Regular cardiac myocyte (primary cell): Measurements from ENCODE around the gene MAG. TPM values are rescaled to one million over a fixed set of nuclear protein-coding genes. Genes with fewer than 3 reads are reported as not detected.

Experiments
- total RNA-seq: library from RNA; depleted of rRNA; stranded (reverse); fragments of >200 nt; gene quantifications from 2 replicates; pipeline ENCODE4 v1.2.3, GENCODE V29; 2014

MAG gene, protein sequence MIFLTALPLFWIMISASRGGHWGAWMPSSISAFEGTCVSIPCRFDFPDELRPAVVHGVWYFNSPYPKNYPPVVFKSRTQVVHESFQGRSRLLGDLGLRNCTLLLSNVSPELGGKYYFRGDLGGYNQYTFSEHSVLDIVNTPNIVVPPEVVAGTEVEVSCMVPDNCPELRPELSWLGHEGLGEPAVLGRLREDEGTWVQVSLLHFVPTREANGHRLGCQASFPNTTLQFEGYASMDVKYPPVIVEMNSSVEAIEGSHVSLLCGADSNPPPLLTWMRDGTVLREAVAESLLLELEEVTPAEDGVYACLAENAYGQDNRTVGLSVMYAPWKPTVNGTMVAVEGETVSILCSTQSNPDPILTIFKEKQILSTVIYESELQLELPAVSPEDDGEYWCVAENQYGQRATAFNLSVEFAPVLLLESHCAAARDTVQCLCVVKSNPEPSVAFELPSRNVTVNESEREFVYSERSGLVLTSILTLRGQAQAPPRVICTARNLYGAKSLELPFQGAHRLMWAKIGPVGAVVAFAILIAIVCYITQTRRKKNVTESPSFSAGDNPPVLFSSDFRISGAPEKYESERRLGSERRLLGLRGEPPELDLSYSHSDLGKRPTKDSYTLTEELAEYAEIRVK
- 0.96 TPM in 1 of 2 replicates, not detected in the other for total RNA-seq

DNA sequence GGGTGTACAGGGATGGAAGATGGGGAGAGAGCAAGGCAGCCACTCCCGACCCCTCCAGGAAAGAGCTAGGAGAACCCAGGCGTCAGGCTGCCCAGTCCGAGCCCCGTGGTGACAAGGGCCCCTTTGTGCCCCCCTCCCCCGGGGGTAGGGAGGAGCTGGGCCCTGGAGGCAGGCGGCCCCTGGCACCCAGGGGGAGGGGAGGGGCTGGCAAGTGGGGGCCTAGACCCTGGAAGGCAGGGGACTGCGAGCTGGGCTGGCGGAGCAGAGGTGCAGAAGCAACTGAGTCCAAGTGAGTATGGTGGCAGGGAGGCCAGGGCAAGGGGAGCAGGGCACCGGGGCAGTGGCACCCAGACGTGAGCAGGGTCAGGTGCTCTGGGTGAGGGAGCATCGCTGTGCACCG is at the start of gene MAG:
Gene MAG, plus strand, starts transcription at position 246 of the 400 bp plus-strand sequence. CDS start 3,248 bp downstream, outside the sequence.

DNA sequence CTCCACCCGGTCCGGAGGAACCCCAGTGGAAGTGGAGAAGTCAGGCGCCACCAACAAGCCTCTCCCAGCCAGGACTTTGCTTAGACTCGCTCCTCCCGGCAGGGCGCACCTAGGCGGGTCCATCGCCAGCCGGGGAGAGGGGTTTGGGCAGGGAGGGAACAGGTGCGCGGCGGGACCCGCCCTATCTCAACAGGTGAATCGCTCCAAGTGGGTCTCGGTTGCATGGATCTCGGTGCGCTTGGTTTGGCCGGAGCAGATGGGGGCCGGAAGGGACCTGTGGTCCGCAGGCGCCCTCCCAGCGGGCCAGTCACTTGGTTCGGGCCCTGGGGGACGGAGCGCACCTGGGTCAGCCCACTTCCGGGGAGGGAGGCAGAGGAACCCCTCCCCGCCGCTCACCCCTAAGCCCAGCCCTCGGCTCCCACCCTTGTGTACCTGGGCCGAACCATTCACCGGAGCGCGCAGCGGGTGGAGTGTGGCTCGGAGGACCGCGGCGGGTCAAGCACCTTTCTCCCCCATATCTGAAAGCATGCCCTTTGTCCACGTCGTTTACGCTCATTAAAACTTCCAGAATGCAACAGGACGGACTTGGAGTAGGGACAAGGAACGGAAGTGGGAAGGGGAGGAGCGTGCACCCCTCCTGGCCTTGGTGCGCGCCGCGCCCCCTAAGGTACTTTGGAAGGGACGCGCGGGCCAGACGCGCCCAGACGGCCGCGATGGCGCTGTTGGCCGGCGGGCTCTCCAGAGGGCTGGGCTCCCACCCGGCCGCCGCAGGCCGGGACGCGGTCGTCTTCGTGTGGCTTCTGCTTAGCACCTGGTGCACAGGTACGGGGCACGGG is 43.4 kb upstream of the MAG start, which contains the start of gene LSR:
Gene LSR, plus strand, starts transcription at position 693 of the 836 bp plus-strand sequence. Its CDS starts 21 bp downstream, at position 714.

DNA sequence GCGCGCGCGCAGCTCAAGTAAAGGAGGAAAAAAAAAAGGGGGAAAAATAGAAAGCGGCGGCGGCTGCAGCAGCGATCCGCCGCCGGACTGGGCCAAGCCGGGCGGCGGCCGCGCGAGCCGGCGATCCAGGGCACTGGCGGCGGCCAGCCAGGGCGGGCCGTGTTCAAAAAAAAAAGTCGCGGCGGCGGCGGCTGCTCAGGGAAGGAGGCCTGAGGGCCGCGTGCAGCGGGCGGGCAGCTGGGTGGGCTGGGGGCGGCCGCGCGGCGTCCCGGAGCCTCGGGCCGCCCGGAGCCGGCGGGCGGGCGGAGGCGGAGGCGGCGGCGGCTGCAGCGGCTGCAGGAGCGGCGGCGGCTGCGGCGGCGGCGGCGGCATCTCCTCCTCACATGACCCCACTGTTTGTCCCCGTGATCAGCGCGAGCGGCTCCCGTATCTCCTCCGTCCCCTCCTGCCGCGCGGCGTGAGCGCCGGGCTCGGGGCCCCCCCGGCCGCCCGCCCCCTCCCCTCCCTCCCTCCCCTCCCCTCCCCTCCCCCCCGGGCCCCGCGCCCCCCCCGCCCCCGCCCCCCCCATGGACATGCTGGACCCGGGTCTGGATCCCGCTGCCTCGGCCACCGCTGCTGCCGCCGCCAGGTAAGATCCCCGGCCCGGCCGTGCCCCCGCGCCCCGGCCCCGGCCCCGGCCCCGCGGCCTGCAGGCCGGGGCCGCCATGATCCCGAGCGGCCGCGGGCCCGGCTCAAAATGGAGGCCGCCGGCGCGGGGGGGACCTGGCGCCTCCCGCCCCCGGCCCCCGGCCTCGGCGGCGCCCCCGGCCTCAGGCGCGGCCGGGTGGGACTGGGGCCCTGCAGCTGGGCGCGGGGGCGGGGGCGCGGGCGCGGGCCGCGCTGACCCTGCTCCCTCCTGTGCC is 23.2 kb upstream of the MAG start, which contains the start of gene USF2:
Gene USF2, plus strand, starts transcription at position 427 of the 902 bp plus-strand sequence. Its CDS starts 140 bp downstream, at position 567.

DNA sequence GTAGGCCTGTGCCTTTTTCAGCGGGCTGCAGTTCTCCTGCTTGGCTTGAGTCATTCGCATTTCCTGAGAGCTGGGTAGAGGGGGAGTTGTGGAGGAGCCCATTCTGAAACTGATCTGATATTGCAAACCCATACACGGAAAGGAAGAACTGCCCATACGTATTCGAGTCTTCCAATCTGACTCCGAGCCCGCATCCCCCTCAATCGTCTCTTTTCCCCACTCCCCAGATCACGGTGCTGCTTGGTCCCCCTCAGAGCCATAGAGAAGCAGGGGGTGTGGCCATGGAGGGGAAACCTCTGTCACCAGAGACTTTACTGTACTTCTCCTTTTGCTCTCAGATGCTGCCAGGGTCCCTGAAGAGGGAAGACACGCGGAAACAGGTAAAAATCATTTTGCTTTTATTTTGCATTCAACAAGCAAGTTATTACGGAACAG is 36.9 kb downstream of the MAG start, which contains the start of gene CD22:
Gene CD22, plus strand, starts transcription at position 337 of the 435 bp plus-strand sequence. CDS start 2,854 bp downstream, outside the sequence.

DNA sequence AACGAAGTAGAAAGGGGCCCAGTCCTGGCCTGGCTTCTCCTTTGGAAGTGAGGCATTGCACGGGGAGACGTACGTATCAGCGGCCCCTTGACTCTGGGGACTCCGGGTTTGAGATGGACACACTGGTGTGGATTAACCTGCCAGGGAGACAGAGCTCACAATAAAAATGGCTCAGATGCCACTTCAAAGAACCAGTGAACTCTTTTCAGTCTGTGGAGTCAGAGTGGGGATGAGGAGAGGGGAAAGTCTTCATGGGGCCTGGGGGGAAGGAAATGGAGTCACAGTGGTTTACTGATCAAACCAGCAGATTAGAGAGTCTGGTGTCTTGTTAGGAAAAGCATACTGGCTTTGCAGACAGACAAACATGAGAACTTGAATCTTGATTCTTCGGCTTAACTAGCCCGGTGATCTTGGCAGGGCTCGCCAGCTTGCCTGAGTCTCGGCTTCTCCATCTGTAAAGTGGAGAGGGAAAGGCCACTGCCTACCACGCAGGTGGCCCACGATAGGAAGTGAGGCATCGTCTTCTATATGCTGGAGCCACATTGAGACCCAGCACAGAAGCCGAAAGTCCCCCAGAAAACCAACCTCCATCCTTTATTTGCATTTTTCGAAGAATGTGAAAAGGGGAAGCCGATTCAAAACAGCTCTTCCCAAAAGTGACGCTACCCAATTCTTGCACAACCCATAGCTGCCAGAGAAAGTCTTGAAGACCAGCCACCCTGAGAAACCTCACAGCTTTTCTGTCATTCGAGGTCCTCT is 55.4 kb downstream of the MAG start, which contains the start of gene FFAR1:
Gene FFAR1, plus strand, starts transcription at position 732 of the 759 bp plus-strand sequence. CDS start 3,650 bp downstream, outside the sequence.

DNA sequence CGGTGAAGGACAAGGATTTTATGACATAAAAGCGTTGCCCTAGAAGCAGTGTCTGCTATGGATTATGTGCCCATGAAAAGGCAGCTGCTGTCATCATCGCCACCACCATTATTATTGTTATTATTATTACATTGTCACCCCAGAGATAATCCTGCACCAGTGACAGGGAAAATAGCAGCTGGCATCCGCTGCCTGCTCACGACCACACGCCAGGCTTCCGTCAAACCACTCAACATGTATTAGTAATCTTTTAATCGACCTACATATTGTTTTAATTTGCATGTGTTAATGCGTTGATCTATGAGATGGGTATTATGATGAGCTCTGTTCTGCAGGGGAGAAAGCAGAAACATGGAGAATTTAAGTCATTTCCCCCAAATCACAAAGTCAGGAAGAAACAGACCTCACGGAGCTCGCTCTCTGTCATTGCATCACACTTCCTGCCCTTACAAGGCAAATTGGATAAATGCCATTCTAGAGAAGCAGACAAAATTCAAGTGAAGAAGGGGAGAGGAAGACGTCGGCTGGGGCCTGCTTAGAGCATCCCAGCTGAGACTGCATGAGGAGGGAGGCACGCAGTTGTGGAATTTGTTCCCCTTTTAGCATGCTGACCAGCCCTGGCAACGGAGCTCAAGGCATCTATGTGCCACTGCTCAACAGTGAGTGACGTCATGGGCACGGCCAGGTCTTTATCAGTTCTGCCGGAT is 66.1 kb downstream of the MAG start, which contains the start of gene FFAR3:
Gene FFAR3, plus strand, starts transcription at position 594 of the 707 bp plus-strand sequence. CDS start 431 bp downstream, outside the sequence.

Other genes with a start within 250 kb of the MAG start
- gene FXYD3, start 176.3 kb upstream of the MAG start, total RNA-seq = 0.38 TPM in 1 of 2 replicates, not detected in the other
- under 0.01 and 3.7 TPM in 2 replicates for gene LGI4, start 157.1 kb upstream of the MAG start, total RNA-seq
- gene FXYD1, start 153.3 kb upstream of the MAG start, total RNA-seq = 0.58 and 1.4 TPM in 2 replicates
- gene FXYD7, start 148.9 kb upstream of the MAG start, total RNA-seq = not detected in 2 replicates
- gene FXYD5, start 137.4 kb upstream of the MAG start, total RNA-seq = 11.8 and 16.3 TPM in 2 replicates
- not detected in 2 replicates for gene FAM187B, start 63.4 kb upstream of the MAG start, total RNA-seq
- 0.28 and 1.7 TPM in 2 replicates for gene LSR, start 43.2 kb upstream of the MAG start, total RNA-seq
- 33.5 and 49.1 TPM in 2 replicates for gene USF2, start 23.2 kb upstream of the MAG start, total RNA-seq
- gene HAMP, start 9.6 kb upstream of the MAG start, total RNA-seq = 0.19 TPM in 1 of 2 replicates, not detected in the other
- gene CD22, start 37.0 kb downstream of the MAG start, total RNA-seq = 0.96 and 1.7 TPM in 2 replicates
- not detected in 2 replicates for gene FFAR1, start 55.7 kb downstream of the MAG start, total RNA-seq
- gene FFAR3, start 66.3 kb downstream of the MAG start, total RNA-seq = not detected in 2 replicates
- gene GPR42, start 78.9 kb downstream of the MAG start, total RNA-seq = not detected in 2 replicates
- gene FFAR2, start 156.1 kb downstream of the MAG start, total RNA-seq = not detected in 2 replicates
- not detected in 2 replicates for gene KRTDAP, start 198.3 kb downstream of the MAG start, total RNA-seq
- gene DMKN, start 221.5 kb downstream of the MAG start, total RNA-seq = 0.77 and 2.5 TPM in 2 replicates
- 0.19 and 2.0 TPM in 2 replicates for gene SBSN, start 236.2 kb downstream of the MAG start, total RNA-seq
- gene GAPDHS, start 241.3 kb downstream of the MAG start, total RNA-seq = not detected in 2 replicates